Activated effector memory CD4-positive, alpha-beta T cell treated with anti-CD3 and anti-CD28 coated beads, Interleukin-2, amount 50 U/mL, for 16 hours (primary cell): ENCODE data around the gene LRRIQ1.

Experiments
- DNase-seq: peaks from one replicate; pipeline ENCODE4 v3.0.0-alpha.2; 2020

The LRRIQ1 gene

DNA sequence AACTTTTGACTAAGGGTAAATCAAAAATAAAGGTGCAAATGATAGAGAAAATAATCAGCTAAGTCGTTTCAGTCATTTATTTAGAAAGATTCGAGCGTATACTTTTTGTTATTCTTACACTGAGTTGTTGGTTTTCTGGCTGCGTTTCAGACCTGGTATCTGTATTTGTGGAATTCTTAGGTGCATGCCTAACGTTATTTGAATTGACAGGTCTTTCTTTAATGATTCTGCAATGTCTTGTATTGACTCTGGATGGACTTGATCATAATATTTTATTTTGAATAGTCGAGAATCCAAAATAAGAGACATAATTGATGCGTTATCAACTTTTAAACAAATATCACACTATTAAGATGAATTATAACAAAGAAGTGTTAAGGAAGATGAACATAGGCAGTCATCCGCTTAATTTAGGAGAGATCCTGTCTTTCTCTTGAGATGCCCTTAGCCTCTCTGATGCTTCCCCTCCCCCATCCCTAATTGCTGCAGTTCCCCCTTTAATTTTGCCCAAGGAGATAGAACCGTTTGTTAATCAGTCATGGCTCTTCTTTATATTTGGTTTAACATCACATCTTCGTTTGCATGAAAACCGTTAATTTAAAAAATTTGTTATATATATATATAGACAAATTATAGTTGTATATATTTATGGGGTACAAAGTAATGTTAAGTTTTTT is 245.6 kb downstream of the LRRIQ1 start:
- DNase-seq: no peak

DNA sequence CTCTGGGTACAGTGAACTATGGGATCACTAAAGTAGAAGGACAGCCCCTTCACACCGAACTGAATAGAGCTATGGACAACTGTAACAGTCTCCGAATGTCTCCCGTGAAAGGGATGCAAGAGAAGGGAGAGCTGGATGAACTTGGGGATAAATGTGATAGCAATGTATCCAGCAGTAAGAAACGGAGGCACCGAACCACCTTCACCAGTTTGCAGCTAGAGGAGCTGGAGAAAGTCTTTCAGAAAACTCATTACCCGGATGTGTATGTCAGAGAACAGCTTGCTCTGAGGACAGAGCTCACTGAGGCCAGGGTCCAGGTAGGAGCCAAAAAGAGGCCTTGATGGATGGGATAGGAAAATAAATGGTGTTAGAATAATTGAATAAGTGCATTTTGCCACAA is 247.4 kb downstream of the LRRIQ1 start:
- DNase-seq: no peak
